GM06990 (cell line): ENCODE measurements around the gene CTTNBP2.

Source experiments
- DNase-seq: peaks from one replicate; pipeline ENCODE4 v3.0.0-alpha.2; 2011; ENCODE audit not compliant: insufficient read length; ENCODE audit errors: extremely low read depth
- H3K27me3 ChIP-seq: replicated peaks from 2 replicates; pipeline ENCODE4 v1.6.0; 2011; ENCODE audit warnings: low read length; ENCODE audit not compliant: control insufficient read depth, insufficient read depth
- H3K36me3 ChIP-seq: 2 replicates; pipeline ENCODE4 v1.5.1; 2011; ENCODE audit warnings: low read length; ENCODE audit not compliant: control insufficient read depth, insufficient read depth
- H3K4me3 ChIP-seq: replicated peaks from 2 replicates; pipeline ENCODE4 v1.5.1; 2011; ENCODE audit warnings: low read depth, mild to moderate bottlenecking, control low read depth, low read length
- CTCF ChIP-seq: IDR thresholded peaks from 2 replicates; pipeline ENCODE4 v1.5.1; 2011; ENCODE audit warnings: low read length, control low read depth, mild to moderate bottlenecking, inconsistent platforms; ENCODE audit not compliant: insufficient read depth, poor library complexity, severe bottlenecking

CTTNBP2 gene

DNA sequence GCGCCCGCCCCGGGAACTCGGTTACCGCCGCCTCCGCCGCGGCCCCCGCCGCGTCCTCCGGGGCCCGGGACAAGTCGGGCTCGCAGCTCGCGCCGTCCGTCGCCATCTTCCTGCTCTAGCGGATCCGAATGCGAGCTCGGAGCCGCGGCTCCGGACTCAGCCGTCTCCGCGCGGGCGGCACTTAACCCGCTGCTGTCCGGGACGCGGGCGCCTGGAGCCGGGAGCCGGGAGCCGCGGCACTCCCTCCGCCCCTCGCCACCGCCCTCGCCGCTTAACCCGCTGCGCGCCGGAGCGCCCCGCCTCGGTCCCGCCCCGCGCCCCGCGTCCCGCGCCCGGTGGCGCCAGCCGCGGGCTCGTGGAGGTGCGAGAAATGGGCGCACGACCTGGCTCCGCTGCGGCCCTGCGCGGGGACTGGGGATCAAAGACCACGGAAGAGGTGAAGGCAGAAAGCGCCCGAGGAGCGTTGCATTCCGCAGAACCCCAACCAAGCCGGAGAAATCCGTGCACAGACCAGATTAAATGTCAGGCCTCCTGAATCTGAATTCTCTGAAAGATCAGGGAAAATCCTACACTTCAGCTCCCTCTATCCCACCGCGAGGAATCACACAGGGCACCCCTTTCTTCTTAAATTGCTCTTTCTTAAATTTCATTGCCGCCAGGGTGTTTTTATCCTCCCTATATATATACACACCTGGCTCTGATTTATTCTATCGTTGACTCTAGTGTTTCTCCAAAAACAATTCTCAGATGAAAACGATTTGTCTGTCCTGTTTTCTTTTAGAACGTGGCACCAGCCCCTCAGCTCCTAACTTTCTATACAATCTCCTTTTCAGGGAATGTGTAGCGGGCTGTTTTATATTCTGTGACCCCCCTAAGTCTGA lies at the start of gene CTTNBP2:
CTTNBP2 (minus strand) TSS at position 132 of the 881 bp plus-strand sequence; CDS start at position 106, 26 bp downstream.
- no peak for DNase-seq
- TF ChIP-seq CTCF, result no peak
- H3K36me3 ChIP-seq, result no peaks in the 10 kb centered on the region
- peaks cover 4% of the 10 kb centered on the region for H3K27me3 ChIP-seq
- no peak within 1 kb of the TSS for H3K4me3 ChIP-seq

GRCh38 chr7:117916309-117916708 lies 43.1 kb upstream of the CTTNBP2 start:
- H3K27me3 ChIP-seq, result no peaks in the 10 kb centered on the region
- no peak for DNase-seq
- no peaks in the 10 kb centered on the region for H3K36me3 ChIP-seq
- no peak for TF ChIP-seq CTCF
- no peak overlapping the region for H3K4me3 ChIP-seq

DNA sequence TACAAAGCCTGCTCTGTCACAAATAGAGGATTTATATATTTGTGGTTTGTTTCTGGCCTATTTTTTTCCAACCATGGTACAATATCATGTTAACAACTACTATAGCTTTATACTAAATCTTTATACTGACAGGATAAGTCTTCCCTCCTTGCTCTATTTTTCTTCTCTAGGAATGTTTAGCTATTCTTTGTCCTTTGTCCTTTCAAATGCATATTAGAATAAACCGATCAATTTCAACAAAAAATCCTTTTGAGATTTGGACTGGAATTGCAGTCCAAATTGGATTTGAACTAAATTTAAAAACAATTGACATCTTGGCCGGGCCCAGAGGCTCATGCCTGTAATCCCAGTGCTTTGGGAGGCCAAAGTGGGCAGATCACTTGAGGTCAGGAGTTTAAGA lies 39.2 kb upstream of the CTTNBP2 start:
- H3K36me3 ChIP-seq, result no peaks in the 10 kb centered on the region
- no peaks in the 10 kb centered on the region for H3K27me3 ChIP-seq
- no peak for DNase-seq
- H3K4me3 ChIP-seq, result no peak overlapping the region
- no peak for TF ChIP-seq CTCF

GRCh38 chr7:117908031-117908795 lies 35.0 kb upstream of the CTTNBP2 start:
- no peak for TF ChIP-seq CTCF
- Histone ChIP-seq H3K36me3 (no peaks in the 10 kb centered on the region), H3K4me3 (no peak overlapping the region), H3K27me3 (no peaks in the 10 kb centered on the region)
- DNase-seq, result no peak

DNA sequence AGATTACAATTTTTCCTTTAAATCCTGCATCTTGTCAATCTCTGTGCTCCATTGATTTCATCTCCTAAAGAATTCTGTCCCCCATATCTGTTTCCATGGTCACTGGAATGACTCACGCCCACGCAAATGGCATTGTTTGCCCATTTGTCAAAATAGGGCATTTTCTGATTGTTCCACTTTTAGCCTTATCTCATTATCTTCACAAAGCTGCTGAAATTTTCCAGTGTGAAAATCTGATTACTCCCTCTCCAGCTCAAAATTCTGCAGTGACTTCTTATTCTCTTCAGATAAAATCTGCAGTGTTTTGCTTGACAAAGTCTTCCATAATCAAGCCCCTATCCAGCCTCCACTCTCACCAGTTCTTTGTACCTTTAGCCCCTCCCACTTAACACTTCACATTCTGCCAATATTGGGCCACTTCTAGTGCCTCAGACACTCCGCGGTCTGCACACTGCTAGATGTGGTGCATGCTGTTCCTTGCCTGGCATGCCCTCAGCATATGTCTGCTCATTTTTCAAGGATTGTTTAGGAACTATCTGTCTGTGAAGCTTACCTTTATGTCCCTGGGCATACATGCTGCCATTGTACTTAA lies 33.9 kb upstream of the CTTNBP2 start:
- no peak for DNase-seq
- no peak for TF ChIP-seq CTCF
- H3K36me3 ChIP-seq, result no peaks in the 10 kb centered on the region
- H3K4me3 ChIP-seq, result no peak overlapping the region
- H3K27me3 ChIP-seq, result no peaks in the 10 kb centered on the region
